ENCODE measurements around the gene CSTA. TPM values are rescaled to one million over a fixed set of nuclear protein-coding genes. Genes with fewer than 3 reads are reported as not detected.

Gene CSTA
- total and polyA plus RNA-seq, 2 of the 8 experiments (the other 6 are each of a cell fraction or from before 2014, with no cell fraction given) = not detected

GRCh38 chr3:122315619-122316018 lies 9.4 kb upstream of the CSTA start:
- DNase-seq (ENCODE audit: low read depth in 1 of 2, low spot score in 2 of 2) = peak; percentile 17 to 71
- CTCF ChIA-PET (ENCODE audit: partially characterized antibody) = interaction anchor here (1.0 to 5.5 kb wide), 8 partner anchors 9 to 214 kb away, joined by 3 to 25 read pairs (median 8); no protein-coding TSS in a partner anchor

More at GRCh38 chr3:122315619-122316018, 9.4 kb upstream of the CSTA start:
- POLR2A ChIA-PET (ENCODE audit: partially characterized antibody) = interaction anchor here (1.2 kb wide), 1 partner anchor 13 kb away, joined by 4 read pairs; no protein-coding TSS in a partner anchor
- Histone ChIP-seq H2BK5ac (ENCODE audit: low read depth, low read length) (no peak overlapping the region), H4K91ac (replicated peaks; ENCODE audit: insufficient read length, low read length) (no peak overlapping the region), H3K27me3 (replicated peaks in 1 of 4; ENCODE audit: control insufficient read depth in 3 of 4, extremely low read depth in 1 of 4, insufficient read depth in 3 of 4, low read length in 3 of 4) (no peaks in the 10 kb centered on the region; a peak in 1 of 7 replicates), H3K9ac (replicated peaks in 1 of 4; ENCODE audit: extremely low read depth in 1 of 4, low read depth in 3 of 4, low read length in 3 of 4) (no peak overlapping the region), H3K9me3 (ENCODE audit: insufficient read depth in 2 of 2, low read depth in 1 of 2, low read length in 1 of 2) (peaks cover 0 to 5% of the 10 kb centered on the region in 2 experiments; a peak in 1 of 4 replicates), H4K8ac (ENCODE audit: extremely low read depth, insufficient read depth, low read length) (no peak overlapping the region), H3K79me2 (ENCODE audit: control insufficient read depth in 1 of 2, insufficient read depth in 2 of 2, low read length in 2 of 2) (no peaks in the 10 kb centered on the region), H2AFZ (ENCODE audit: low read length) (peak overlapping the region; percentile 98), H3K4me2 (ENCODE audit: insufficient read depth in 1 of 2, low read depth in 2 of 2, low read length in 2 of 2) (peak overlapping the region; percentile 38 to 59; a peak in 3 of 4 replicates), H3K27ac (ENCODE audit: low read depth, low read length) (no peak overlapping the region), H3K4me3 (ENCODE audit: extremely low read depth in 1 of 4, insufficient read depth in 2 of 4, low read depth in 3 of 4, low read length in 4 of 4) (peak overlapping the region in 2 of 4 experiments; percentile 6 to 40; a peak in 3 of 8 replicates), H3K18ac (ENCODE audit: extremely low read depth, low read length) (no peak overlapping the region), H3K14ac (ENCODE audit: insufficient read length) (no peak overlapping the region), H3K23me2 (ENCODE audit: low read depth, low read length) (0 out of 2 replicates have a peak, but pooled peaks cover 2% of the 10 kb centered on the region), H2AK5ac (ENCODE audit: low read depth, low read length) (no peak overlapping the region), H3K56ac (replicated peaks; ENCODE audit: insufficient read length, low read depth, low read length) (no peak overlapping the region), H3K23ac (ENCODE audit: insufficient read length) (no peak overlapping the region), H2BK15ac (ENCODE audit: low read length) (no peak overlapping the region), H4K5ac (ENCODE audit: insufficient read length, low read depth, low read length) (no peak overlapping the region), H3K79me1 (ENCODE audit: low read depth, low read length) (no peaks in the 10 kb centered on the region), H4K20me1 (replicated peaks in 1 of 2; ENCODE audit: control insufficient read depth in 1 of 2, insufficient read depth in 2 of 2, low read length in 2 of 2) (no peaks in the 10 kb centered on the region), H3K36me3 (ENCODE audit: control insufficient read depth in 2 of 4, insufficient read depth in 4 of 4, low read length in 3 of 4) (no peaks in the 10 kb centered on the region), H3K4ac (replicated peaks; ENCODE audit: insufficient read length, low read depth, low read length) (no peak overlapping the region), H2BK120ac (replicated peaks; ENCODE audit: low read depth, low read length) (no peak overlapping the region), H2BK20ac (ENCODE audit: low read length) (no peak overlapping the region), H2BK12ac (ENCODE audit: low read depth, low read length) (no peak overlapping the region), H3K4me1 (replicated peaks in 1 of 4; ENCODE audit: control insufficient read depth in 3 of 4, insufficient read depth in 4 of 4, low read length in 3 of 4) (peaks cover 0 to 3% (median 1%) of the 10 kb centered on the region in 4 experiments; a peak in 3 of 7 replicates)
- 20% methylated on average over 4 of the region's 4 CpGs; no CpG with 5 or more reads in 1 of the 2 experiments for WGBS, 2 experiments (ENCODE audit: extremely low coverage in 1 of 2, insufficient coverage in 1 of 2, insufficient read length in 1 of 2, insufficient replicate concordance in 2 of 2, low coverage in 1 of 2, low lambda C conversion rate in 2 of 2, missing lambda C conversion rate in 1 of 2)
- FAIRE-seq = peak; percentile 60

Data from H1 (cell line).